HG03135 (cell line): ENCODE measurements around the gene TDRD9.

Source experiments
- ATAC-seq: cut with Tn5 transposase; IDR thresholded peaks from one replicate; pipeline ENCODE4 v1.9.1; 2021; ENCODE audit warnings: mild to moderate bottlenecking, moderate library complexity; ENCODE audit not compliant: unreplicated experiment

The TDRD9 gene

DNA sequence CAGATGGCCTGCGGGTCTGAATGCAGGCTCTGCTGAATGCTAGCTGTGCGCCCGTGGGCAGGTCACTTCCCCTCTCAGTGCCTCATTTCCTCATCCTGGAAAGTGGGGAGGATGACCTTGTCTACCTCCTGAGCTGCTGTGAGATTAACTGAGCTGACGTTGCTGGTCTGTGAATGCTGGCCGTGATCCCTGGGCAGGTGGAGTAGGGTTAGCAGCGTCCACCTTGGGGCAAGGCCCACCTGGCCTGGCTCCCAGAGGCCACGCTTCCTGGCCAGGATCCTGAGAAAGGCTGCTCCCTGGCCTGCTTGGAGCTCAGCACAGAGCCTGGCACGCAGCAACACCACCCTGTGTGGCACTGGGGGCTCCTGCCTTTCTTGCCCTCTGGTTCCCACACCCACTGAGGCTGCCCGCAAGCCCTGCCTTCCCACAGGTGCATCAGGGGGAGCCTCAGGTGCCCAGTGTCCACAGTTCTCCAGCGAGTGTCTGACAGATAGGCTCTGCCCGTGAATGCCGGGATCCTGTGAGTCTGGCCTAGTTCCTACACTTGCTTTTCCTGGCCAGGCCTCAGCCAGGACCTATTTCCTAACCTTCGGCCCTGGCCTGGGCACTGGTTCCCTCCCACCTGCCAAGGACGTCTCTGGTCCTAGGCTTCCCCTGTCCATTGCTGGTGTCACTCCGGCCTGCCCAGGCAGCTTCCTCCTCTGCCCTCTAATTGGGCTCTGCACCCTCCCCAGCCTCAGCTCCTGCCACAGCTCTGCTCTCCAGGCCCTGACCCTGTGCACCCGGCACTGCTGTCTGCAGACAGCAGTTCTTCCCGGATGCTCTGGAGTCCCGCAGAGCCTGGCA lies 37.2 kb upstream of the TDRD9 start:
- ATAC-seq = no peak

DNA sequence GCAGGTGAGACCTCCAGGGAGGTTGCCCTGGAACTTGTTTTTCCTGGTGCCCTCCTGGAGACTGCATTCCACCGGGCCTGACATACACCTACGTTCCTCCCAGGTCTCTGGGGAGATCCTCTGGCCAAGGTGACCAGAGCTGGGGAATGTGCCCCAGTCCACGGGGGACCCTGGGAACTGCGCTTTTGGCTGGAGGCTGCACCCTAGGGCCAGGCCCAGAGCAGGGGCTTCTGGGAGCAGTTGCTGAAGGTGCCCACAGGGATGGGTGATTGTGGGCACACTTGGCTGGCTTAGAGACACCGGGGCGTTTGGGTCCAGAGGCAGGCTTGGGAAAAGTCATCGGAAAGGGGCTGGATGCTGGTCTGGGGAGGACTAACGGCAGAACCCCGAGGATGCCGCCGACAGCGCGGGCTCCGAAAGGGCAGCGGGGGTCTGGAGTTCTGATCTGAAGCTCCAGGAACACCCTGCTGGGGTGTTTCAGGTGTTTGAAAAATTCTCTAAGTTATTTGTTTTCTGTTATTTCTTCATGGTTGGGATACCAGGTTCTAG lies 36.5 kb upstream of the TDRD9 start:
- ATAC-seq = no peak

DNA sequence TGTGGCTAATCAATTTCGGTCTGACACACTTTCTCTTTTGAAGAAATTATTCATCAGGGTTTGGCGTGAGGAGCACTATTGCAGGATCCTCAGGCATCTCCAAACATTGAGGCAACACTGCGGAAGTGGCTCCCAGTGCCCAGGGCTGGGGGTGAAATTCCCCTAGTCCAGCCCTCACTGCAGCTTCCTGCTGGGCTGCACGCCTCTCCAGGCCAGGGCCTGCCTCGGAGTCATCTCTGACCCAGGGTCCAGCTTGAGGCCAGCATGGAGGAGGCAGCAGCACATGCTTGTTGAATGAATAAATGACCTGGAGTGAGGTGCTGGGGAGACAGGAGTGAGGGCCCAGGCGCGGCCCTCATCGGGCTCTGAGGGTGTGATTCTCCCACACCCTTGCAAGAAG lies 36.0 kb upstream of the TDRD9 start:
- no peak for ATAC-seq

GRCh38 chr14:103894034-103894722 lies 34.1 kb upstream of the TDRD9 start:
- no peak for ATAC-seq

DNA sequence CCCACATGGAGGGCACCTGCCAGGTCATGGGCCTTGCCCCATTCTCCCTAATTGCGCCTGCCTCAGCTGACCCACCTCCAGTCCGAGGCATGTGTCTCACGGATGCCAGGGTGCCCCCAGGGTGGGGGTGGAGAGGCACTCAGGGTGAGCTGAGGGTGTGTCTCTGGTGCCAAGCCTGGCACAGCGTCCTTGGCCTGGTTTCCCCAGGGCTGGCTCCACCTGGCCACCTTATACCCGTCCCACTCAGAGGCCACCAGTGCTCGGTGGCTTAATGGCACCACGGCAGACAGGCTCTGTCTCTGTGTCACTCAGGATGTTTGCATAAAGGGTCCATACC lies 33.6 kb upstream of the TDRD9 start:
- ATAC-seq = no peak

DNA sequence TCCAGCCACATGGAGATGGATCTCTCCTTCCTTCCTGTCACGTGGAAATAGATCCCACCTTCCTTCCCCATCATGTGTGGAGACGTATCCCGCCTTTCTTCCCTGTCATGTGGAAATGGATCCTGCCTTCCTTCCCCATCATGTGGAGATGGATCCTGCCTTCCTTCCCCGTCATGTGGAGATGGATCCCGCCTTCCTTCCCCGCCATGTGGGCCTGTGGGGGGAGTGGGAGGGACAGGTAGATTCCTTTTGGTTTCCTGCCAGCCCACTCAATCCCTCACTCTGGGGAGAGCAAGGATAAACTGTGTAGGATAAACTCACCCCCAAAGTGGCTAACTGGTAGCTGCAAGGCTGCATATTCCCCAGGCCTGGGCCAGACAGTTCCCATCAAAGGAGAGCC lies 31.7 kb upstream of the TDRD9 start:
- ATAC-seq = no peak

GRCh38 chr14:103897075-103897947 lies 30.9 kb upstream of the TDRD9 start:
- ATAC-seq = no peak

GRCh38 chr14:103898204-103898603 lies 30.1 kb upstream of the TDRD9 start:
- no peak for ATAC-seq

DNA sequence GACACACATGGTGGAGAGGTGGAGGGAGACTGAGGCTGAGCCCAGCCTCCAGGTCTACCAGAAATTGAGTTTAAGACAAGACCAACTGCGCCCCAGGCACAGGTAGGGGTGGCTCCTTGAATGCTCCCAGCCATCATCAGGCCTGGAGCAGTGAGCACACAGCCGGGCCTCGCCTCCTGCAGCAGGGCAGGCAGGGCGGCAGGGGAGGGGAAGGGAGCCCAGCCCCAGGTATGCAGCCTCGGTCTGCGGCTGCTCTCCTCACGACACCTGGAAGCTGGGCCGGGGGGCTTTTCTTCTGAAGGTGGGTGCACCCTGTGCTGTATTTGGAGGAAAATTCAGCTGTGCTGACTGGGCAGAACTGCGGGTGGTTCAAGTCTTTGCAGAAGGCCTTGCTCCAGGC lies 29.5 kb upstream of the TDRD9 start:
- no peak for ATAC-seq

- no peak for ATAC-seq
These were observed 28.9 kb upstream of the TDRD9 start for GRCh38 chr14:103899316-103899715.

DNA sequence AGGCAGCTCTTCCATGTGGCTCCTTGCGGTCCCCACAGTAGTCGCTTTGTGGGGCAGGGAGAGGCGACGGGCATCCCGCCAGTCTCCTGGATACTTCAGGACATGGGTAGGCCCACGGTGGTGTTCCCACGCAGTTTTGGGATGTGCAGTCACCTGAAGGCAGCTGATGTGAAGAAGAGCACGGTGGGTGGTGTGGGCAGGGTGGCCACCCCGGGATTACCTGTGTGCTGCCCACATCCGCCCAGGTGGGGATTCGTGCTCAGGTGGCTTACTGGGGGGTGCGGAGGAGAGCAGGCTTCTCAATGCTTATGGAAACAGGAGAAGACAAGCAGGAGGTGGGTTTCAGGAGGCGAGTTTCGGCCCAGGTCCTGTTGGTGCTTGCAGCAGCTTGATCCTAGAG lies 28.4 kb upstream of the TDRD9 start:
- ATAC-seq = no peak

- no peak for ATAC-seq
These were observed 23.7 kb upstream of the TDRD9 start for GRCh38 chr14:103904493-103905107.

- no peak for ATAC-seq
These were observed 22.3 kb upstream of the TDRD9 start for GRCh38 chr14:103905842-103906456.

DNA sequence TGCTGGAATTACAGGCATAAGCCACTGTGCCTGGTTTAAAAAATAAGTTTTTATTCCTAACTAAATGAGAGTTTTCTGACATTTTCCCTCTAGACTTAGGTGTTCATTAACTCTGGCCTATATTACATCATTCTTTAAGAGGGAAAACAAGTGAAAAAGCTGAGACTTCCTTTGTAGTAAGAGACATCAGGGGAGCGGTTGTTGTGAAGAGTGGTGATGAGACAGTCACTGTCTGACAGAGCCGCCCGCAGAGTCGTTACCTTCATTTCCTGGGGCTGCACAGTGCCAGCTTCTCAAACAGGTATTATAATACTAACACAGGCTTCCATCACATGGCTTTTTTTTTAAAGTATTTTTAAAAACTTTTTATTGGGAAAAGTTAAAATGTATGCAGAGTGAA lies 19.7 kb upstream of the TDRD9 start:
- no peak for ATAC-seq

DNA sequence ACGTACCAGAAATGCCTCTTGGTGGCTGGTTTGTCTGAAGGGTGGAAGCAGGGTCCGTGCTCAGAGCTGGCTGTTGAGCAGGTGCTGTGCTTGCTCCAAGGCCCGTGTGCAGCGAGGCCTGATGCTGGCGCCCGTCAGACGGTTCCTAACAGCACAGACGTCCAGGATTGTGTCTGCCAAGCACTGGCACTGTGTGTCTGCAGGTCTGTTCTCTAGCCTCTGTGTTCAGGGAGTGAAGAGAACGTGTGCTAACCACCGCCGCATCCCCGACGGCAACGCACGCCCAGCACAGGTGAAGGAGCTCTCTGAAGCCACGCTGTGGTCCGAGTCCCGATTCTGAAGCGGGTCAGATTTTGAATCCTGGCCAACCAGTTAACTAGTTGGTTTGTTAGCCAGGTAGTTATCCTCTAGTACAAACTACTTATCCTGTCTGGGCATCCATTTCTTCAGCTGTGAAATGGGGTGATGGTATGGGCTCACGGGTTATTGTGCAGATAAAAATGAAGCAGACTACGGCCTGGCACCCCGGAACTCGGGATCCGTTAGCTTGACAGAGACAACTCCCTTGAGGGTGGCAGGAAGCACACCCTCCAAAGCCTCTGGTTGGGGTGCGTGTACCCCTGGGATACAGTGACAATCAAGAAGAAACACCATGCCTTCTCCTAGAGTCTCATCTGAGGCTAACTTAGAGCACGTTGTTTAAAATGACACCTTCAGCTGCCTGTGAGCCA lies 18.6 kb upstream of the TDRD9 start:
- ATAC-seq = no peak

GRCh38 chr14:103910262-103910935 lies 17.9 kb upstream of the TDRD9 start:
- ATAC-seq = no peak

- ATAC-seq = no peak
These were observed 17.3 kb upstream of the TDRD9 start for GRCh38 chr14:103910984-103911383.

DNA sequence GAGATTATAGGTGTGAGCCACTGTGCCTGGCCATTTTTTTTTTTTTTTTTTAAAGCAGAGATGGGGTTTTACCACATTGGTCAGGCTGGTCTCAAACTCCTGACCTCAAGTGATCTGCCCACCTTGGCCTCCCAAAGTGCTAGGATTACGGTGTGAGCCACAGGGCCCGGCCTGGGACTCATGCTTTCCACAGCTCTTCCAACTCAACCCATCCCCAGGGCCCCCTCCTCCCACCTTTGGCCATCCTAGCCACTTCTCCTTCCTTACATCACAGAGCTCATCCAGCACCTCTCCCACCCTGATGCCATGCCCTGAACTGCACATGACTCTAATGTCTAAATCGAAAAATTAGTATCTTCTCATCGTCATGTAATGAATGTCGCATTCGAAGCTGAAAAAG lies 12.6 kb upstream of the TDRD9 start:
- ATAC-seq = no peak

DNA sequence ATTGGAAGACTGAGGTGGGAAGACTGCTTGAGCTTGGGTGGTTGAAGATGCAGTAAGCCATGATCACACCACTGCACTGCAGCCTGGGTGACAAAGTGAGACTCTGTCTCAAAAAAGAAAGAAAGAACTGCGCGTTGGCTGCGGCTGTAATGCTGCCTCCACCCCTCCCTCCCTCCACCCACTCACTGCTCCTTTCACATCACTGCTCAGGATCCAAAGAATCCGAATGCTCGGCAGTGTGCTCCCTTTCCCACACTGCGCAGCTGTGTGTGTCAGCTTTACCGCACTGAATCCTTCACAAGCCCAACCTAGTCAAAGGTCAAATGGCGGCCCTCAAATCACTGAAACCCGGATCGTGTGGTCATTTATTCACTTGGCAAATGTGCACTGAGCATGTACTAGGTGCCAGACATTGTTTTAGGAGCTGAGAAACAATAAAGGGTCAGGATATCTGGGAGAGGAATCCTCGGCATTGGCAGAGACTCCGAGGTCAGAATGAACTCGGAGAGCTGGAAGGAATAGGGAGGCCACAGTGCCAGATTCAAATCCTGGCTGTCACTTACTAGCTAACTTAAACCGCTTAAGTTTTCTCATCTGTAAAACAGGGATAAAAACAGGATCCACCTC lies 11.5 kb upstream of the TDRD9 start:
- no peak for ATAC-seq
